Lower leg skin (tissue), 4 donors: ENCODE results near the gene SNX10. TPM values are rescaled to one million over a fixed set of nuclear protein-coding genes. Genes with fewer than 3 reads are reported as not detected.

Experiments
- DNase-seq, 2 donors: peaks; one replicate each; pipeline ENCODE4 v3.0.0-alpha.2; 2019; ENCODE audit warnings: low spot score in 2 of 2
- H3K4me3 ChIP-seq: fragments of 200-600 bp; sonication (generic); 2 replicates; pipeline ENCODE4 v1.5.1; 2017; ENCODE audit warnings: mild to moderate bottlenecking, low read depth; ENCODE audit not compliant: poor library complexity, severe bottlenecking
- POLR2A ChIP-seq, 2 donors: fragments of 450-650 bp; IDR thresholded peaks; one replicate each; pipeline ENCODE4 v1.6.1; 2016 to 2017; ENCODE audit warnings: antibody characterized with exemption in 2 of 2, mild to moderate bottlenecking in 1 of 2, moderate library complexity in 1 of 2
- WGBS, 2 donors: methylation state at CpG; one replicate each; pipeline ENCODE4 v1.1.5; 2018; 5-methylcytosine and 5-hydroxymethylcytosine counted together
- intact Hi-C: fragments of 100-400 bp; cut with DNase I; formaldehyde crosslinking; loops from one replicate; pipeline ENCODE4 v1.15.0; 2023; ENCODE audit warnings: low total_unique reads
- total RNA-seq, 4 donors: library from RNA; depleted of rRNA; stranded (reverse); fragments of >200 nt; gene quantifications; one replicate each; pipeline ENCODE4 v1.1.0, GENCODE V29; 2016
- TF ChIP-seq, protein P1 (sequence below), 3 donors: fragments of 450-650 bp; IDR thresholded peaks; one replicate each; pipeline ENCODE4 v1.5.1; 2016; ENCODE audit warnings: antibody characterized with exemption in 3 of 3, mild to moderate bottlenecking in 3 of 3, moderate library complexity in 2 of 3

The SNX10 gene
- total RNA-seq, 4 donors from 2014 or later = 2.0 to 10.0 (median 3.8) TPM

DNA sequence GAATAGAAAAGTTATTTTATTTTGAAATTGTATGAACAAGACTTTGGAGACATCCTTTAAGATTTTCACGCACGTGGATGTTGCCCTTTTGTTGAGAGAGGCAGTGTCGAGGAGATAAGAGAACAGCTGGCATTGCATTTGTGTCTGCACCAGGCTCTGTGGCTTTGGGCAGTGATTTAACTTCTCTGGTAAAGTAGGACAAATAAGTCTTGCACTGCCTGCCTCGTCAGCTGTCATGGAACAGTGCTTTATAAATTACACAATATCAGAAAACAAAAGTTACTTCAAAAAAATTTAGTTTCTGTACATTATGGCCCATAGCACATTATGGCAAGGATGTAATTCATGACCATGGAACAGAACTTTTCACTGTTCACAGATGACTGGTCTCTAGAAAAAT is 20.1 kb downstream of the SNX10 start:
- no peak overlapping the region for H3K4me3 ChIP-seq
- 68 to 72% methylated on average over 4 of the region's 4 CpGs for WGBS, 2 donors
- DNase-seq = peak in 1 of 2 donors; percentile 25
- intact Hi-C loops = no loop called here
- no peak for TF ChIP-seq POLR2A (IDR thresholded peaks at IDR 0.05)
- TF ChIP-seq, protein P1, sequence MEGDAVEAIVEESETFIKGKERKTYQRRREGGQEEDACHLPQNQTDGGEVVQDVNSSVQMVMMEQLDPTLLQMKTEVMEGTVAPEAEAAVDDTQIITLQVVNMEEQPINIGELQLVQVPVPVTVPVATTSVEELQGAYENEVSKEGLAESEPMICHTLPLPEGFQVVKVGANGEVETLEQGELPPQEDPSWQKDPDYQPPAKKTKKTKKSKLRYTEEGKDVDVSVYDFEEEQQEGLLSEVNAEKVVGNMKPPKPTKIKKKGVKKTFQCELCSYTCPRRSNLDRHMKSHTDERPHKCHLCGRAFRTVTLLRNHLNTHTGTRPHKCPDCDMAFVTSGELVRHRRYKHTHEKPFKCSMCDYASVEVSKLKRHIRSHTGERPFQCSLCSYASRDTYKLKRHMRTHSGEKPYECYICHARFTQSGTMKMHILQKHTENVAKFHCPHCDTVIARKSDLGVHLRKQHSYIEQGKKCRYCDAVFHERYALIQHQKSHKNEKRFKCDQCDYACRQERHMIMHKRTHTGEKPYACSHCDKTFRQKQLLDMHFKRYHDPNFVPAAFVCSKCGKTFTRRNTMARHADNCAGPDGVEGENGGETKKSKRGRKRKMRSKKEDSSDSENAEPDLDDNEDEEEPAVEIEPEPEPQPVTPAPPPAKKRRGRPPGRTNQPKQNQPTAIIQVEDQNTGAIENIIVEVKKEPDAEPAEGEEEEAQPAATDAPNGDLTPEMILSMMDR (IDR thresholded peaks at IDR 0.05) = no peak

DNA sequence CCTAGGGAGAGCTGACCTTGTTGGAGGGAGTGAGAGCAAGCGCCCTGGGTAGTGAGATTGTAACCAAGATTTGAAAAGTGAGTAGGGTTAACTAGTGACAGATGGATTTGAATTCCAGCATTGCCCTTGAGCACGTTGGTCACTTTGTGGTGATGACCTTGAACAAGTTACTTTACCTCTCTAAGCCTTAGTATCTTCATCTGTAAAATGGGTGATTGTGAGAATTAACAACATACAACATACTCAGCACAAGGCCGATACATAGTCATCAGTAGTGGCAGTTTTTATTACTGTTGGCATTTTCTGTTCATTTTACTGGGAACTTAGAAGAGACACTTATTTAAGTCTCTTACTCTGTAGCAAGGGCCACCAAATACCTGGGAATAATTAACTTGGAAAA is 25.5 kb downstream of the SNX10 start:
- peak in 1 of 2 donors; percentile 4 for DNase-seq
- TF ChIP-seq, protein P1 (IDR thresholded peaks at IDR 0.05) = no peak
- no peak for TF ChIP-seq POLR2A (IDR thresholded peaks at IDR 0.05)
- 93 to 97% methylated on average over 3 of the region's 3 CpGs for WGBS, 2 donors
- intact Hi-C loops = no loop called here
- no peak overlapping the region for H3K4me3 ChIP-seq

DNA sequence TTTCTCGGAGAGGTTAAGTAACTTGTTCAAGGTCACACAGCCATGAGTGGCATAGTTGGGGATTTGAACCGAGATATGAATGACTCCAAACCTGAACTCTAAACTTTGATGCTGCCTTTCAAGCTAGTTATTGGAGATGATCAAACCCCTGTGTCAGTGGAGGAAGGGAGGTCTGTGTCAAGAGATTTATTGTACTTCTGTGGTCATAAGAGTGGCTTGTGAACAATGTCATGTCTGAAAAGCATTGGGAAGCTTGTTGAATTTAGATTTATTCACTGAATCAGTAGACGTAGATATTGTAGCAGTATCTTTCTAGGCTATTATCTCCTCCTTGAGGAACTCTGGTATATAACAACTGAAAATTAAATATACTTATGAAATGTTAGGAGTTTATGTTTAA is 27.3 kb downstream of the SNX10 start:
- 85 to 87% methylated on average over 3 of the region's 3 CpGs for WGBS, 2 donors
- intact Hi-C loops = no loop called here
- TF ChIP-seq, protein P1 (IDR thresholded peaks at IDR 0.05) = no peak
- TF ChIP-seq POLR2A (IDR thresholded peaks at IDR 0.05) = no peak
- no peak overlapping the region for H3K4me3 ChIP-seq
- no peak for DNase-seq

DNA sequence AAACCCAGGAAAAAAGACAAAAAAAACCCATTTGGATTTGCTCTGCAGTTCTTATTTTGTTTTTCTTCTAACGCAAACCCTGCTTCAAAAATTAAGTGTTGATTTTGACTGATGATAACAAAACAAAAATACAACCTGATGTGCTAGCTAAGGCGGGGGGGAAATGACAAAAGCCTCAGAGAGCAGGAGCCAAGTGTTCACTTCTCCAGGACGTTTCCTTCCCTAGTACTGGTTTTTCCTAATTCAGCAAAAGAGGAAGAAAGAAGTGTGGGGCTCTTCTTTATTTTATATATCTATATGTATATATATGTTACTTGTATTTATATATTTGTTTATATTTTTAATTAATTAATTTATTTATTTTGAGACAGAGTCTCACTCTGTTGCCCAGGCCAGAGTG is 28.0 kb downstream of the SNX10 start:
- TF ChIP-seq, protein P1 (IDR thresholded peaks at IDR 0.05) = no peak
- TF ChIP-seq POLR2A (IDR thresholded peaks at IDR 0.05) = no peak

DNA sequence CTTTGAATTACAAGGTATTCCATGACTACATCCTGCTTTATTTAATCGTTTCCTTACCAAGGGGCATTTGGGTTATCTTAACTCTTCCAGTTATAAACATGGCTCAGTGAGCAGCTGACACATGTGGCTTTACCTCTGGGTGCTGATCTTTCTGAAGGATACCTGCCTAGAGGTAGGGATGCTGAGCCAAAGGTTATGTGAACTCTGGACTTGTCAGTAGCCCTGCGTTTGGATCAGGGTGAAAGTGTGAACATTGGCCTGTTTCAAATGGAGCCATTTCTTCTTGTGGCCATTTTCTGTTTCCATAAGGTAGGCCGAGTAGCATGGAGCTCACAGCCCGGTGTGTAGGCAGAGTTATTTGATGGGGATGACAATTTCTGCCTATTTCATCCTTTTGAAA is 29.2 kb downstream of the SNX10 start:
- TF ChIP-seq, protein P1 (IDR thresholded peaks at IDR 0.05) = no peak
- TF ChIP-seq POLR2A (IDR thresholded peaks at IDR 0.05) = no peak
- intact Hi-C loops = no loop called here
- WGBS, 2 donors = 85 to 88% methylated on average over 4 of the region's 4 CpGs
- no peak overlapping the region for H3K4me3 ChIP-seq
- peak in 1 of 2 donors; percentile 32 for DNase-seq

More for the DNA sequence above, 28.0 kb downstream of the SNX10 start:
- intact Hi-C loops = no loop called here
- no peak overlapping the region for H3K4me3 ChIP-seq
- peak in 1 of 2 donors; percentile 8 for DNase-seq
- 63% methylated on average over 3 of the region's 3 CpGs for WGBS, 2 donors

DNA sequence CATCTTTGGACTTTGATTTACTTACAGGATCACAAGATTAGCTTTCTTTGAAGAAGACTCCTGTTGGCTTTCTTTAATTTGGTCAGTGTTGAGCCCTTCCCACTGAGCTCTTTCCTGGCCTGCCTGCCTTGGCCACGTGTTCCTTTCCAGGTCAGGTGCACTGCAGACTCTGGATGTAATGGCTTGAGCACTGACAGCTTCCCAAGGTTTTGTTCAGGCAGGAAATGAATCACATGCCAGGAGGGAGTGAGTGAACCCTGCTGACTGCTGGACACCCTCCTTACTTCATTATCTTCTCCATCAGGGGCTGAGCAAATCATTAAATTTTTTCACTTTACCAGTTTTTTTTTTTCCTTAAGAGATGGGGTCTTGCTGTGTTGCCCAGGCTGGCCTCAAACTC is 29.8 kb downstream of the SNX10 start:
- TF ChIP-seq POLR2A (IDR thresholded peaks at IDR 0.05) = no peak
- TF ChIP-seq, protein P1 (IDR thresholded peaks at IDR 0.05) = no peak

More for the DNA sequence above, 29.8 kb downstream of the SNX10 start:
- no peak overlapping the region for H3K4me3 ChIP-seq
- intact Hi-C loops = no loop called here
- 14 to 39% methylated on average over 1 of the region's 1 CpG for WGBS, 2 donors
- DNase-seq = peak in 1 of 2 donors; percentile 43
